SK-MEL-5 (cell line): Measurements from ENCODE around the gene OAS3. TPM values are rescaled to one million over a fixed set of nuclear protein-coding genes. Genes with fewer than 3 reads are reported as not detected.
"Not testable (repeated sequence)": the region's sequence is repeated elsewhere in the genome, so short reads cannot be mapped to it uniquely, and the experiment has no call there.

Experiments used
- DNase-seq: peaks from one replicate; pipeline ENCODE4 v3.0.0-alpha.2; 2016; ENCODE audit warnings: low read depth, low spot score
- in situ Hi-C: cut with HindIII; loops from 2 replicates; pipeline ENCODE4 v1.10.0; 2016; ENCODE audit warnings: low sequenced_read_pairs, high pct_unique_total_duplicates, low pct_unique_long_range_greater_than_20kb
- total RNA-seq: library from RNA; depleted of rRNA; stranded (reverse); fragments of >200 nt; shearing (Covaris generic); gene quantifications from 2 replicates; pipeline ENCODE4 v1.2.3, GENCODE V29; 2014

Gene OAS3
- total RNA-seq, 1 experiment from 2014 or later, result 8.8 TPM

DNA sequence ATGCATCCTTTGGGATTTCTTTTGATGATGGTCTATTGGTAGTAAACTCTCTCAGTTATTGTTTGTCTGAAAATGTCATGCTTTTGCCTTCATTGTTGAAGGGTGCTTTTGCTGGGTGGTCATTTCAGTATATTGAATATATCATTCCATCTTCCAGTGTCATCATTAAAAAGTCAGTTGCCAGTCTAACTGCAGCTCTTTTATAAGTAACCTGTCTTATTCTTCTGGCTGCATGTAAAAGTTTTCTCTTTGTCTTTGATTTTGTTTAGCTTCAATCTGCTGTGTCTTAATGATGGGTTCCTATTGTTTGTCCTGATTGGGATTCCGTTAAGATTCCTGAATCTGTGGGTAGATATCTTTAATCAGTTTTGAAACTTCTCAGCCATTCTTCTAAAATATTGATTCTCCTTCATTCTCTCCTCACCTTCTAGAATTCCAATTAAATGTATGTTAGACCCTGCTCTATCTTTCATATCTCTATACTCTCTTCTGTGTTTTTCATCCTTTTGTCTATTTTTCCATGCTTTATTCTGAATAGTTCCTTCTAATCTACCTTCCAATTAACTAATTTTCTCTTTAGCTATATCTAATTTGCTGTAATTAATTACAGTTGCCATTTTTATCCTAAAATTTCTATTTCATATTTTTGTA, 25.1 kb upstream of the OAS3 start:
- in situ Hi-C loops, result no loop called here
- no peak for DNase-seq

- in situ Hi-C loops, DNase-seq: not testable (repeated sequence)
These were observed 24.4 kb upstream of the OAS3 start for GRCh38 chr12:112913888-112914287.

DNA sequence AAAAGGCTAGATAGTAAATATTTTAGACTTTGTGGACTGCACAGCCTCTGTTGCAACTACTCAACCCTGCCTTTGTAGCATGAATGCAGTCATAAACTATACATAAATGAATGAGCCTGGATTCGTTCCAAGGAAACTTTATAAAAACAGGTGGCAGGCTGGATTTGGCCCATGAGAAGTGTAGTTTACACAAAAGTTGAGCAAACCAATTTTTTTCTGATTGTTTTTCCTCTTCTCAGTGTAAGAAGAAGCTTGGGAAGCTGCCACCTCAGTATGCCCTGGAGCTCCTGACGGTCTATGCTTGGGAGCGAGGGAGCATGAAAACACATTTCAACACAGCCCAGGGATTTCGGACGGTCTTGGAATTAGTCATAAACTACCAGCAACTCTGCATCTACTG, 22.0 kb upstream of the OAS3 start:
- no peak for DNase-seq
- in situ Hi-C loops, result no loop called here

GRCh38 chr12:112919121-112919520, 19.2 kb upstream of the OAS3 start:
- no peak for DNase-seq
- in situ Hi-C loops, result no loop called here

- DNase-seq, result no peak
- in situ Hi-C loops, result no loop called here
These were observed 13.3 kb upstream of the OAS3 start for GRCh38 chr12:112924986-112925385.

GRCh38 chr12:112926416-112927033, 11.7 kb upstream of the OAS3 start:
- in situ Hi-C loops, DNase-seq: not testable (repeated sequence)

DNA sequence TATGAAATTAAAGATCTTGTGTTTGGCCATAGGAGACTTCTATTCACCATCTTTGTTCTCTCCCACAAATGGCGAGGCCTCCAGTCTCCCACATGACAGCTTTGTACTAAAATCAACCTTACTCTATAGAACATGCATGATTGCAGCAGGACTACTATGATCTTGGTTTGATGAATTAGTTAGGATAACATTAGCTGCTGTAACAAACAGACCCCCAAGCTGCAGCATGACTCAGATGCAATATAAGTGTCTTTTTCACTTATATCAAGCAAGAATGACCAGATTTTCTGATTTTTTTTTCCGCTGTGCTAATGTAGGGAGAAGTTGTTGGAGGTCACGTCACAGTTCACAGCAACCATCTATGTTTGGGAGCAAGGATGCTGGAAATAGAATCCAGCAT, 10.8 kb upstream of the OAS3 start:
- DNase-seq, result no peak
- in situ Hi-C loops, result no loop called here

DNA sequence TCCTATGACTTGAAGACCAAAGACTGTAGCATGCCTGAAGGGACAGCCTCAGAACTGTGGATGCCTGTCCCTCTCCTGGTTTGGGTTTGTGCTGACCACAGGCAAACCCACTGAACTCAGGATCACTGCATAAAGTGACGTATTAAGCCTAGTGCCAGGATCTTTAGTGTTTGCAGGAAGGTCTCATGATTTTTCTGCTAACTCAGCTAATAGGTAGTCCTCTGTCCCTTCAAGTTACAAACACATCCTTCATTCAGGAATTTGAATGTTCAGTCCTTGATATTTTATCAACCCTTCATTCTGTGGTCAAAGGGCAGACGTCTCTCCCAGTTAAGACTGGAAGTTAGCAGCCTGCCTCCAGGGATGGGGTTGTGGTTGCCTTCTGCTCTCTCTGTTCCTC, 10.3 kb upstream of the OAS3 start:
- in situ Hi-C loops, result no loop called here
- no peak for DNase-seq

DNA sequence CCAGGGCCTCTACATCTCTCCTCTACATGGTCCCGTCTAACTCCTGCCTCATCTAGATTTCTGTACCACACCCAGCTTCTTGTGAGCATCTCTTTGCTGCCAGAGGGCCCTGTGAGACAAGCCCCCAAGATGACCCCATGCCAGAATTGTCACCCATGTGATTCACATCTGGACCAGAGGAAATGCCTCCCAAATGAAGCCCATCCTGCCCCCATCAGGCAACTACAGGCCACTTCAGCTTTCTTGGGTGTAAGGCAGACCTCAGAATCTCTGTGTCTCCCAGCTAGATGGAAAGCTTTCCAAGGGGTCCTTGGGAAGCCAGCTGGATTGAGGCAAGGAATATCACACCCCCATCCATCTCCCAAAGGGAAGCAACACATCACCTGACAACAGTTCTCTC, 9.3 kb upstream of the OAS3 start:
- in situ Hi-C loops, result no loop called here
- DNase-seq, result peak; percentile 8

DNA sequence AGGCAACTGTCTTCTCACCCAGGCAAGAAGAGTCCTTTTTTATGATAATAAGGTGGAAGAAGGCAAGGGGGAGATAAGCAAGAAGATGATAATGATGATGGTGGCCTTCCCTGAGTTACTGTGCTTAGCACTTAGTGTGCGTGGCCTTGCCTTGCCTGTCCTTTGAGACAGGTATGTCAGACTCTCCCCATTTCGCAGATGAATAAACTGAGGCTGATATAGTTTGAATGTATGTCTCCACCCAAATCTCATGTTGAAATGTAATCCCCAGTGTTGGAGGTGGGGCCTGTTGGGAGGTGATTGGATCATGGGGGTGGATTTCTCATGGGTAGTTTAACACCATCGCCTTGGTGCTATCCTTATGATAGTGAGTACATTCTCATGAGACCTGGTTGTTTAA, 8.6 kb upstream of the OAS3 start:
- in situ Hi-C loops, result no loop called here
- no peak for DNase-seq

- in situ Hi-C loops, result no loop called here
These were observed 7.9 kb upstream of the OAS3 start for GRCh38 chr12:112930350-112930749.

GRCh38 chr12:112932485-112933128, 5.7 kb upstream of the OAS3 start:
- in situ Hi-C loops, result no loop called here
- no peak for DNase-seq

More at GRCh38 chr12:112930350-112930749, 7.9 kb upstream of the OAS3 start:
- DNase-seq, result no peak

- in situ Hi-C loops, result no loop called here
- DNase-seq, result no peak
These were observed 5.2 kb upstream of the OAS3 start for GRCh38 chr12:112933129-112933505.

GRCh38 chr12:112936264-112936663, 2.0 kb upstream of the OAS3 start:
- in situ Hi-C loops, result no loop called here
- no peak for DNase-seq

DNA sequence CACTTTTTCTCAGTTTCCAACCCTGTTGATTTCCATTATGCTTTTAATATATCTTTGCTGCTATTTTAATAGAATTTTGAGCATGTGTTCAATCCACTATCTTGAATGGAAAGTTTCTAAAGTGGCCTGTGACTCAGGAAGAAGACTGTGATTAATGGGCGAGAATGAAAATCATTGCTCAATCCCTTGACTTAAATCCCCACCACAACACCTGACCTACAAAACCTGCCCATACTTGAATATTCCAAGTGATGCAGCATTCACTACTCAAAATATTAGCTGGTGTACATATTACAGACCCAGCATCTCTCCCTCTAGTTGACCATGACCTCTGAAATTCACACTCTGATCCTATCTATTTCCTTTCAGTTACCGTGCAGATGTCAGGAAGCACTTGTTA, 1.3 kb upstream of the OAS3 start:
- in situ Hi-C loops, result no loop called here
- no peak for DNase-seq

DNA sequence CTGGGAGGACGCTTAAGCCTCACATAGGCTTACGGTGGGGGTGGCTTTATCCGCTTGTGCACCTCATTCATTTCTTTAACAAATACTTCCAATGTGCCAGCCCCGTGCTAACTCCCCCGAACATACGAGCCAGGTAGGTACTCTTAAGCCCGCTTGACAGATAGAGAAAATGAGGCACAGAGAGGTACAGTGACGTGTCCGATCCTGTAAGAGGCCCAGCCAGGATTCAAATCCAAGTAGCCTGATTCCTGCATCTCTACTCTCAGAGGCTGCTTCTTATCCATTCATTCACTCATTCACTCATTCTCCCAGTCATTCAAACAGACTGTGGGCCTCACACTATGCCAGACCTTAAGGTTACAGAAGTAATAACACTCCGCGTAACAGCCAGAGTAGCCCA, 477 bp downstream of the OAS3 start:
- no peak for DNase-seq
- in situ Hi-C loops, result no loop called here

GRCh38 chr12:112939761-112940381, 1.6 kb downstream of the OAS3 start:
- in situ Hi-C loops, result no loop called here

DNA sequence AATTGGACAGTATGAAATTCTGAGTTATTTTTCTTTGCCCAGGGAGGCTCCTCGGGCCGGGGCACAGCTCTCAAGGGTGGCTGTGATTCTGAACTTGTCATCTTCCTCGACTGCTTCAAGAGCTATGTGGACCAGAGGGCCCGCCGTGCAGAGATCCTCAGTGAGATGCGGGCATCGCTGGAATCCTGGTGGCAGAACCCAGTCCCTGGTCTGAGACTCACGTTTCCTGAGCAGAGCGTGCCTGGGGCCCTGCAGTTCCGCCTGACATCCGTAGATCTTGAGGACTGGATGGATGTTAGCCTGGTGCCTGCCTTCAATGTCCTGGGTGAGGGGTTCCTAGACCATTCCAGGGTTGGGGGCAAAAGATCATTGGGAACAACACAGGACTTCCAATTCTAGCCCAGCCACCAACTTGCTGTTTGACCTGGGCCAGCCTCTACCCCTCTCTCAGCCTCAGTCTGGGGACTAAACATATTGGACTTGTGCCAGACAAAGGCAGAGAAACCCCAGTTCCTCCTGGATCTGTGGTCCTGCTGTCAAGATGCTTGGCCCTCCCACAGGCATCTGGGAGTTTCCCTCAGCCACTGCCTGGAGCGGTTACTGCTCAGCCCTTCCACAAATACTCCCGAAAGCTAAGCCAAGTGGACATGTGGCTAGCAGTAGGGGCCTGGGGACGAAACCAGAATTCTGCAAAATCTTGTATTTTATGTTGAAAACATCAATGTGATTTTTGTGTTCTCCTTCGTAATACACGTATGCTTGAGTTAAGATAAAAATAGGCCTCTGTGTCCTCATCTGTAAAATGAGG, 3.5 kb downstream of the OAS3 start:
- DNase-seq, result no peak
- in situ Hi-C loops, result no loop called here

More at GRCh38 chr12:112939761-112940381, 1.6 kb downstream of the OAS3 start:
- DNase-seq, result no peak
